ENCODE measurements around the gene MAPK7. TPM values are rescaled to one million over a fixed set of nuclear protein-coding genes. Genes with fewer than 3 reads are reported as not detected.

MAPK7 gene
- total and polyA plus RNA-seq, 2 experiments from 2014 or later = 21.2 to 28.6 TPM

DNA sequence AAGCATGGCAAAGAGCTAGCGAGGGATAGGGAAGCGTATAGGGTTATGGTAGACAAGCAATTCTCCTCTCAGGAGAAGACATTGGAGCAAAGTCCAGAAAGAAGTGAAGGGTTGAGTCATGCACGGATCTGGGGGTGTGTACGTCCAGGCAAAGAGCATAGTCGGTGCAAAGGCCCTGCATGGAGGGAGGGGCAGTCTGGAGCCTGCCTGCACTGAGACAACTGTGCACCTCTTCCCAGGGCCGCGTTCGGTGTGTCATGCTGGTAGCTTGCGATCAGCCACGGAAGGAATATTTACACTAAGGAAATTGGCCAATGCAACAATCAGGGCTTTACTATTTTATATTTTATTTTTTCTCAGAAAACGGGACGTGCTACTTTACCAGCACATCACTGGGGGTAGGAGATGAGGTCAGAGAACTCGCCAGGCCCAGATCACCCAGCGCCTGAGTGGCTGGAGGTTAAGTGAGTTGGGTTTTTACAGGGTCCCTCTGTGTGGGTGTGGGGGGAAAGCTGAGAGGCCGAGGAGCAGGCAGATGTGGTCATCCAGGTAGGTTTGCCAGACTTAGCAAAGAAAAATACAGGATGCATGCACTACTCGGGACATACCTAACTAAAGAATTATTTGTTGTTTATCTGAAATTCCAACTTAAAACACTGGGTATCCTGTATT is 9.1 kb upstream of the MAPK7 start:
- no peak overlapping the region for H3K4me3 ChIP-seq
- H3K9ac ChIP-seq = no peak overlapping the region
- no peak for DNase-seq
- no peaks in the 10 kb centered on the region for H3K9me2 ChIP-seq (ENCODE audit: insufficient read depth)
- TF ChIP-seq EZH2 (IDR thresholded peaks at IDR 0.05; ENCODE audit: insufficient read depth, poor library complexity, severe bottlenecking) = no peak
- no peak for TF ChIP-seq EZH2phosphoT487 (IDR thresholded peaks at IDR 0.05; ENCODE audit: insufficient read depth, low read depth)
- no peaks in the 10 kb centered on the region for H3K36me3 ChIP-seq (ENCODE audit: low read depth)
- peaks cover 12% of the 10 kb centered on the region for H3F3A ChIP-seq (ENCODE audit: insufficient read depth)
- H4K20me1 ChIP-seq (ENCODE audit: insufficient read depth) = no peaks in the 10 kb centered on the region
- peaks cover 4% of the 10 kb centered on the region; the same call in 1 of the 2 replicates for H3K4me1 ChIP-seq (ENCODE audit: insufficient read depth)
- no peak overlapping the region for H3K4me2 ChIP-seq (ENCODE audit: unreplicated experiment)
- no peaks in the 10 kb centered on the region for H3K27me3 ChIP-seq (replicated peaks; ENCODE audit: insufficient read depth)
- WGBS, 2 experiments (ENCODE audit: low coverage in 1 of 2, low lambda C conversion rate in 2 of 2, missing lambda C conversion rate in 2 of 2) = 83 to 90% methylated on average over 16 of the region's 16 CpGs
- in situ Hi-C loops (cut with MboI) = loop anchor here (5.0 to 25.0 kb wide), 3 partner anchors 83 to 396 kb away; no protein-coding TSS in a partner anchor
- H2AFZ ChIP-seq = no peak overlapping the region
- no peak overlapping the region for H3K27ac ChIP-seq
- no peaks in the 10 kb centered on the region for H3K79me2 ChIP-seq (ENCODE audit: insufficient read depth)
- no peaks in the 10 kb centered on the region for H3K9me3 ChIP-seq (ENCODE audit: low read depth)

DNA sequence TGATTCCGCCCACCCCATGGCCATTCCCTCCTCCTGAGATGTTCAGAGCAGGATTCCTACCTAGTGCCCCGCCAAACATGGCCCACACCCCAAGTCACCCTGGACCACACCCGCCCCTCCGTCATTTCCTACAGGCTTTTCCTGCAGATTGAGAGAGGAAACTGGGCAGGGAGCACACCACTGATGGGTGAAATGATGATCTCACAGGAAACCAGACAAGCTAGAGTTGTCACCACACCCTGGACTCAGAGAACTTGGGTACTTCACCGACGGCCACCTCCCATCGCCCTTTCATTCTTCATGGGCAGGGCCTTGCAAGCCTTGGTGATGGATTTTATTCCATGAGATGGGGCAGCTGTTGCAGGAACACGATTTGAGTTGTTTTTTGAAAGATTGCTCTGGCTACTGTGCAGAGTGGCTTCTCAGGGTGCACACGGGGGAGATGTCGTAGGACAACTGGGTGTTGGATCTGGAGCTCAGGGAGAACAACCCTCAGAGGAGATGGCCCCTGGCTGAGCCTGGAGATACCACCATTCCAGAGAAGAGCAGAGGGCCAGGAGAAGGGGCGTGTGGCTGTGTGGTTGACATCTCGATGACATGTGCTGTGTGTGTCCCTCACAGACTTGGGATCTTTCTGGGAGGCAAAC is 8.3 kb upstream of the MAPK7 start:
- H2AFZ ChIP-seq = no peak overlapping the region
- no peaks in the 10 kb centered on the region for H3K9me2 ChIP-seq (ENCODE audit: insufficient read depth)
- no peaks in the 10 kb centered on the region for H3K4me1 ChIP-seq (ENCODE audit: insufficient read depth)
- TF ChIP-seq EZH2 (IDR thresholded peaks at IDR 0.05; ENCODE audit: insufficient read depth, poor library complexity, severe bottlenecking) = no peak
- no peak for TF ChIP-seq EZH2phosphoT487 (IDR thresholded peaks at IDR 0.05; ENCODE audit: insufficient read depth, low read depth)
- no peaks in the 10 kb centered on the region for H3K9me3 ChIP-seq (ENCODE audit: low read depth)
- H3K9ac ChIP-seq = no peak overlapping the region
- peaks cover 17% of the 10 kb centered on the region for H3F3A ChIP-seq (ENCODE audit: insufficient read depth)
- WGBS, 2 experiments (ENCODE audit: low coverage in 1 of 2, low lambda C conversion rate in 2 of 2, missing lambda C conversion rate in 2 of 2) = 86 to 87% methylated on average over 12 of the region's 12 CpGs
- no peaks in the 10 kb centered on the region for H3K36me3 ChIP-seq (ENCODE audit: low read depth)
- no peak overlapping the region for H3K4me3 ChIP-seq
- H3K27ac ChIP-seq = no peak overlapping the region
- in situ Hi-C loops (cut with MboI) = loop anchor here (5.0 to 25.0 kb wide), 3 partner anchors 82 to 395 kb away; no protein-coding TSS in a partner anchor
- no peaks in the 10 kb centered on the region for H3K27me3 ChIP-seq (replicated peaks; ENCODE audit: insufficient read depth)
- H4K20me1 ChIP-seq (ENCODE audit: insufficient read depth) = no peaks in the 10 kb centered on the region
- no peak overlapping the region for H3K4me2 ChIP-seq (ENCODE audit: unreplicated experiment)
- no peak for DNase-seq
- H3K79me2 ChIP-seq (ENCODE audit: insufficient read depth) = no peaks in the 10 kb centered on the region

DNA sequence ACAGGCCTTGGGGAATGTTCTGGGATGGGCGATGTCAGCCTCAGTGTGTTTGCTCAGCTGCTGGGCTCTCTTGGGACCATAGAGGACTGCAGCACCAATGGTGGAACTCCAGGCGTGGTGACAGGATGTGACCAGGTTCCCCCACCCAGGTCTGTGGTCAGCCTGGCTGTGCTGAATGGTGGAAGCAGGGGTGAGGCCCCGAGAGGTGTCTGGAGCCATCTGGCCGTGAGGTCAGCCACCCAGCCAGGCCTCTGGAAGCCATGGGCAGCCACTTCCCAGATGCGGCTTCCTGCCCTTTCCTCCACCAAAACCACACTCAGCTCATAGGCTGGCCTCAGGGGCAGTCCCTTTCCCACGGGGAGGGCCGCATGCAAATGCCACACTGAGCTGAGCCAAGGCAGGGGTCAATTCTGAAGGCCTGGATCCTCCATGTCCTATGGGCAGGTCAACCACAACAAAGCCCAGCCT is 7.8 kb upstream of the MAPK7 start:
- H3K4me1 ChIP-seq (ENCODE audit: insufficient read depth) = no peaks in the 10 kb centered on the region
- TF ChIP-seq EZH2 (IDR thresholded peaks at IDR 0.05; ENCODE audit: insufficient read depth, poor library complexity, severe bottlenecking) (no peak), EZH2phosphoT487 (IDR thresholded peaks at IDR 0.05; ENCODE audit: insufficient read depth, low read depth) (no peak)
- H3K9ac ChIP-seq = no peak overlapping the region
- H3K4me2 ChIP-seq (ENCODE audit: unreplicated experiment) = no peak overlapping the region
- H4K20me1 ChIP-seq (ENCODE audit: insufficient read depth) = no peaks in the 10 kb centered on the region
- H3K9me3 ChIP-seq (ENCODE audit: low read depth) = no peaks in the 10 kb centered on the region
- H3K79me2 ChIP-seq (ENCODE audit: insufficient read depth) = peaks cover 1% of the 10 kb centered on the region
- H3K9me2 ChIP-seq (ENCODE audit: insufficient read depth) = no peaks in the 10 kb centered on the region
- no peak overlapping the region for H3K4me3 ChIP-seq
- no peak overlapping the region for H2AFZ ChIP-seq
- no peaks in the 10 kb centered on the region for H3K27me3 ChIP-seq (replicated peaks; ENCODE audit: insufficient read depth)
- WGBS, 2 experiments (ENCODE audit: low coverage in 1 of 2, low lambda C conversion rate in 2 of 2, missing lambda C conversion rate in 2 of 2) = 81 to 90% methylated on average over 7 of the region's 7 CpGs
- in situ Hi-C loops (cut with MboI) = loop anchor here (25.0 kb wide), 1 partner anchor 292 kb away; no protein-coding TSS in a partner anchor
- no peak overlapping the region for H3K27ac ChIP-seq
- H3K36me3 ChIP-seq (ENCODE audit: low read depth) = no peaks in the 10 kb centered on the region
- DNase-seq = no peak
- H3F3A ChIP-seq (ENCODE audit: insufficient read depth) = peaks cover 17% of the 10 kb centered on the region

DNA sequence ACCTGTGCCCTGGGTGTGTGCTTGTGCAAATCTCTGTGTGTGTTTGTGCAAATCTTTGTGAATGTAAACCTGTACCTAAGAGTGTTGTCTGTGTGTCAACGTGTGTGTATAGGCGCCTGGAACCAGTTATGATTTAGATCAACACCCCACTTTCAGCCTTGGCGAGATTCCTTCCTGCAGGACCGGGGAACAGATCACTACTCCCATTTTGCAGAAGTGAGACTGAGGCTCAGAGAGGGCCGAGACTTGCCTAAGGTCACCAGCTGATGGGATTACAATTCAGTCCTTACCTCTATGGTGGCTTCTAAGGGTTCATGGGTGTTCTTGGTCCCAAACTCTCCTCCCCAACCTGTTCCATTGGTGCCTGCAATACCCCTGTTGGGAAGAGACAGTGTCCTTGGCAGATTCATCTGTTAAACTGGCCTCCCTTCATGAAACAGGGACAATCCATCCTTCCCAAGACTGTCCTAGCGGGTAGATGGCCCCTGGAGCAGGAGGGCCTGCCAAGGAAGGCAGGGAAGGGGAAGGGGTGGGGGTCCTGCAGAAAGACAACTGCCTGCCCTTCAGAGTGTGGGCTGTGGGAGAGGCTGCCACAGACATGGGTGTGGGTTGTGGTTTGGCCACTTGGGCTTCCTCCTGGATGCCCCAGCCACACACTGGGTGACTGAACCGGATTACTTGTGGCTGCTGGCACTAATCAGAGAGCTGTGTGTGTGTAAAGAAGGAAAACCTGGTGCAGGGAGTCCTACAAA is 6.9 kb upstream of the MAPK7 start:
- Histone ChIP-seq H3K27me3 (replicated peaks; ENCODE audit: insufficient read depth) (no peaks in the 10 kb centered on the region), H2AFZ (no peak overlapping the region), H4K20me1 (ENCODE audit: insufficient read depth) (no peaks in the 10 kb centered on the region), H3K4me2 (ENCODE audit: unreplicated experiment) (no peak overlapping the region), H3K9me2 (ENCODE audit: insufficient read depth) (no peaks in the 10 kb centered on the region), H3K79me2 (ENCODE audit: insufficient read depth) (peaks cover 10% of the 10 kb centered on the region), H3K9ac (no peak overlapping the region), H3K36me3 (ENCODE audit: low read depth) (no peaks in the 10 kb centered on the region), H3F3A (ENCODE audit: insufficient read depth) (peaks cover 17% of the 10 kb centered on the region), H3K4me3 (no peak overlapping the region), H3K9me3 (ENCODE audit: low read depth) (no peaks in the 10 kb centered on the region), H3K4me1 (ENCODE audit: insufficient read depth) (no peaks in the 10 kb centered on the region), H3K27ac (no peak overlapping the region)
- DNase-seq = no peak
- WGBS, 2 experiments (ENCODE audit: low coverage in 1 of 2, low lambda C conversion rate in 2 of 2, missing lambda C conversion rate in 2 of 2) = 88 to 92% methylated on average over 7 of the region's 7 CpGs
- TF ChIP-seq EZH2 (IDR thresholded peaks at IDR 0.05; ENCODE audit: insufficient read depth, poor library complexity, severe bottlenecking) (no peak), EZH2phosphoT487 (IDR thresholded peaks at IDR 0.05; ENCODE audit: insufficient read depth, low read depth) (no peak)
- in situ Hi-C loops (cut with MboI) = loop anchor here (25.0 kb wide), 1 partner anchor 291 kb away; no protein-coding TSS in a partner anchor

All from GM23248 (cell line).